ENCODE measurements around the gene TGFBR2.

- TF ChIP-seq CTCF (conservative IDR thresholded peaks at IDR 0.05; ENCODE audit: low read length) (no peak), EZH2phosphoT487 (IDR thresholded peaks at IDR 0.05; ENCODE audit: borderline replicate concordance) (no peak)
These were observed 25.0 kb downstream of the TGFBR2 start for GRCh38 chr3:30631243-30631904.
